Muscle layer of duodenum (tissue), 2 donors: ENCODE measurements around the gene ZDHHC19.
"Not testable (repeated sequence)": the region's sequence is repeated elsewhere in the genome, so short reads cannot be mapped to it uniquely, and the experiment has no call there.

Experiments
- H3K27ac ChIP-seq: one replicate; pipeline ENCODE4 v1.7.0; 2013; ENCODE audit warnings: mild to moderate bottlenecking, low read length
- H3K27me3 ChIP-seq: one replicate; pipeline ENCODE4 v1.7.0; 2013; ENCODE audit warnings: low read depth, mild to moderate bottlenecking, control low read depth, low read length
- H3K36me3 ChIP-seq, 2 donors: one replicate each; pipeline ENCODE4 v1.7.0; 2013; ENCODE audit warnings: low read length in 2 of 2, control low read depth in 1 of 2, mild to moderate bottlenecking in 1 of 2; ENCODE audit not compliant: insufficient read depth in 2 of 2, control insufficient read depth in 1 of 2
- H3K4me1 ChIP-seq, 2 donors: one replicate each; pipeline ENCODE4 v1.7.0; 2013; ENCODE audit warnings: low read length in 2 of 2, mild to moderate bottlenecking in 2 of 2, control low read depth in 1 of 2, moderate library complexity in 1 of 2; ENCODE audit not compliant: insufficient read depth in 2 of 2, control insufficient read depth in 1 of 2
- H3K4me3 ChIP-seq, 2 donors: one replicate each; pipeline ENCODE4 v1.7.0; 2013; ENCODE audit warnings: low read length in 2 of 2, low read depth in 1 of 2, mild to moderate bottlenecking in 1 of 2
- H3K9me3 ChIP-seq, 2 donors: one replicate each; pipeline ENCODE4 v1.7.0; 2013; ENCODE audit warnings: low read length in 2 of 2, control low read depth in 1 of 2, mild to moderate bottlenecking in 1 of 2; ENCODE audit not compliant: control insufficient read depth in 1 of 2
- donor health status: healthy.

Gene ZDHHC19, protein sequence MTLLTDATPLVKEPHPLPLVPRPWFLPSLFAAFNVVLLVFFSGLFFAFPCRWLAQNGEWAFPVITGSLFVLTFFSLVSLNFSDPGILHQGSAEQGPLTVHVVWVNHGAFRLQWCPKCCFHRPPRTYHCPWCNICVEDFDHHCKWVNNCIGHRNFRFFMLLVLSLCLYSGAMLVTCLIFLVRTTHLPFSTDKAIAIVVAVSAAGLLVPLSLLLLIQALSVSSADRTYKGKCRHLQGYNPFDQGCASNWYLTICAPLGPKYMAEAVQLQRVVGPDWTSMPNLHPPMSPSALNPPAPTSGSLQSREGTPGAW

DNA sequence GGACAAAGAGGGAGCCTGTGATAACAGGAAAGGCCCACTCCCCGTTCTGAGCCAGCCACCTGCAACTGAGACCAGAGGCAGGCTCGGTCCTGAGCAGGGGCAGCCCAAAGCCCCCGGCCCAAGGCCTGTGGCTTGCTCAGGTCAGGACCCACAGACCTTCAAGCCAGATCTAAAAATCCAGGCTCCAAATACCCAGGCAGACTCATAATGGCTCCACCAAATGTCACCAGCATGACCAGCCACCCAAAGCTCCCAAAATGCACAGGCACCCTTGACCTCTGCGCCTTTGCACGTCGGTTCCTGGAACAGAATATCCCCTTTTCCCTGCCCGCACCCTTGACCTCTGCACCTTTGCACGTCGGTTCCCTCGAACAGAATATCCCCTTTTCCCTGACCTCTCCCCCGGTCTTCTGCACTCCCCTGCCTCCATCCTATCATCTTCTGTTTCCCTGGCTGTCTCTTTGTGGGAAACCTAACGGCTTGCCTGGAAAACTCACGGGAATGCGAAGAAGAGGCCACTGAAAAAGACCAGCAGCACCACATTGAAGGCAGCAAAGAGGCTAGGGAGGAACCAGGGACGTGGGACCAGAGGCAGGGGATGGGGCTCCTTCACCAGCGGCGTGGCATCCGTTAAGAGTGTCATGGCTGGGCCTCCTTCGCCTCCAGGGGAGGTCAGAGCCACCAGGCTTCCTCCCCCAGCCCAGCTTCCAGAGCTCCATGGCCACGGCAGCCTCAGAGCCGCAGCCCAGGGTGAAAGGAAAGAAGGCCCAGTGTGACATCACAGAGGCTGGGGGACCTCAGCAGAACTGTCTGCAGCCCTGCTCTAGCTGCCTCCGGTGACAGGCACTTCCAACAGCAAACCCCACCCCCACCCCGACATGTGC is at the start of gene ZDHHC19:
Gene ZDHHC19, minus strand, starts transcription at position 728 of the 884 bp plus-strand sequence. Its CDS starts 85 bp downstream, at position 643.
- Histone ChIP-seq H3K4me1 (peaks cover 0 to 4% of the 10 kb centered on the region in 2 donors), H3K4me3 (no peak within 1 kb of the TSS), H3K36me3 (no peaks in the 10 kb centered on the region), H3K27ac (no peak within 1 kb of the TSS), H3K9me3 (no peaks in the 10 kb centered on the region), H3K27me3 (no peaks in the 10 kb centered on the region)

DNA sequence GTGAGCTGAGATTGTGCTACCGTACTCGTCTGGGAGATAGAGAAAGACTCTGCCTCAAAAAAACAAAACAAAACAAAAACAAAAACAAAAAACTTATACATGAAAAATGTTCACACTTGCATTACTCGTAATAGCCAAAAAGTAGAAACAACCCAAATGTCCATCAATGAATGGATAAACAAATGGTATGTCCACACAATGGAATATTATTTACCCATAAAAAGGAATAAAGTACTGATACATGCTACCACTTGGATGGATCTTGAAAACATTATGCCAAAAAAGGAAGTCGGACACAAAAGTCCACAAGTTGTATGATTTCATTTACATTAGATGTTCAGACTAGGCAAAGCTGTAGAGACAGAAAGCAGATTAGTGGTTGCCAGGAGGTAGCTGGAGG is 49.6 kb upstream of the ZDHHC19 start:
- Histone ChIP-seq H3K4me1 (no peaks in the 10 kb centered on the region), H3K9me3 (no peaks in the 10 kb centered on the region), H3K27me3 (no peaks in the 10 kb centered on the region), H3K4me3 (no peak overlapping the region), H3K36me3 (peaks cover 19 to 21% of the 10 kb centered on the region in 2 donors), H3K27ac (no peak overlapping the region)

DNA sequence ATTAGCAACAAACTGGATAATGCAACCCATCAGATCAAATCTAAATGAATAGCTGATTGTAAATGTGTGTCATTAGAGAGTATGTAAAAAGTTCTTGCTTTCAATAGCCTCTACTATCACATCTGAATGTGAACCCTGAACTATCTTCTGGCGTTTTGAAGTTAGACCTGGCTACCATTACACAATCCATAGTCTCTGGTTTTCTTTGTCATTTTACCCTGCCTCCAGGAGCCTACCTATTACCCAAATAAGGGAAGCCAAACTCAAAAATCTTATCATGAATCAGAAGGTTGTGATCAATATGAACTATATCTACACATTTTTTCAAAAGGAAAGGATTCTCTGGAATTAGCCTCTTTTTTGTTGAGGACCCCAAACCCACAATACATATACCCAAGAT is 44.6 kb upstream of the ZDHHC19 start:
- Histone ChIP-seq H3K4me3 (no peak overlapping the region), H3K4me1 (no peaks in the 10 kb centered on the region), H3K27ac (no peak overlapping the region), H3K36me3 (peaks cover 12 to 22% of the 10 kb centered on the region in 2 donors), H3K9me3 (no peaks in the 10 kb centered on the region), H3K27me3 (no peaks in the 10 kb centered on the region)

DNA sequence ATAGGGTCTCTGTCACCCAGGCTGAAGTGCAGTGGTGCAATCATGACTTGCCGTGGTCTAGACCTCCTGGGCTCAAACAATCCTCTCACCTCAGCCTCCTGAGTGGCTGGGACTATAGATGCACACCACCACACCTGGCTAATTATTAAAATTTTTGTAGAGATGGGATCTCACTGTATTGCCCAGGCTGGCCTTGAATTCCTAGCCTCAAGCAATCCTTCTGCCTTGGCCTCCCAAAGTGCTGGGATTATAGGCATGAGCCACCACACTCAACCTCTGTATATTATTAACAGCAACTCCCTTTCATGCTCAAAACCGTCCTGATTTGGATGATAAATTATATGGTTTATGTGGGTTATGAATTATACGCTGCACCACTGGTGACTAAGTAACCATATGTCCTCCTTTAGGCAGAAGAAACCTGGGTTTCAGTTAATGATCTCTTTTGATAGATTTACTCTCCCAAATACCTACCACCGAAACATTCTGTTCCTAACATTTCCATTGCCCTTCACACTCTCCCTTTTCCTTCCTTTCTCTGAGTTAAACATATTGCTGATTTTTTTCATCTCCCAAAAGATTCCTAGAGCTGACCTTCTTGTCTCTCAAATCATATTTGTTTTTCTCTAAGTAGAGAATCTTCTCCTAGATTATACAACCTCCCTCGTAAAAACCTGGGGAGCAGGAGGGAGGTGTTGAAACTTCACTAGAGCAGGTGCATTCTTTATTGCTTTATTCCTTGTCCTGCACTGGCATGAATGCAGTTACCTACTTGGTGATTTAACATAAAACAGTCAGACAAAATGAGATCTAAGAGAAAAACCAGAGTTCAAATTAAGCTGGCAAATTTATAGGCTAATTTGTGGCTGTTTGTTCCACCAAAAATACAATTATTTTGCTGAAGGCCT is 43.4 kb upstream of the ZDHHC19 start:
- H3K36me3 ChIP-seq = peaks cover 12 to 22% of the 10 kb centered on the region in 2 donors
- H3K4me1 ChIP-seq = no peaks in the 10 kb centered on the region
- no peak overlapping the region for H3K4me3 ChIP-seq
- no peak overlapping the region for H3K27ac ChIP-seq
- no peaks in the 10 kb centered on the region for H3K9me3 ChIP-seq
- no peaks in the 10 kb centered on the region for H3K27me3 ChIP-seq

- Histone ChIP-seq H3K4me3 (no peak overlapping the region), H3K27me3 (no peaks in the 10 kb centered on the region), H3K9me3 (no peaks in the 10 kb centered on the region), H3K4me1 (no peaks in the 10 kb centered on the region), H3K27ac (no peak overlapping the region), H3K36me3 (peaks cover 15 to 28% of the 10 kb centered on the region in 2 donors)
These were observed 40.7 kb upstream of the ZDHHC19 start for GRCh38 chr3:196251918-196252317.

GRCh38 chr3:196246612-196247308 is 35.6 kb upstream of the ZDHHC19 start:
- H3K27ac ChIP-seq = no peak overlapping the region
- H3K4me1 ChIP-seq = no peaks in the 10 kb centered on the region
- no peak overlapping the region for H3K4me3 ChIP-seq
- no peaks in the 10 kb centered on the region for H3K9me3 ChIP-seq
- no peaks in the 10 kb centered on the region for H3K27me3 ChIP-seq
- peaks cover 30 to 45% of the 10 kb centered on the region in 2 donors for H3K36me3 ChIP-seq

GRCh38 chr3:196244166-196244565 is 33.0 kb upstream of the ZDHHC19 start:
- H3K27ac ChIP-seq, H3K9me3 ChIP-seq, H3K4me1 ChIP-seq, H3K4me3 ChIP-seq, H3K27me3 ChIP-seq: not testable (repeated sequence)
- H3K36me3 ChIP-seq = peaks cover 37 to 52% of the 10 kb centered on the region in 2 donors

DNA sequence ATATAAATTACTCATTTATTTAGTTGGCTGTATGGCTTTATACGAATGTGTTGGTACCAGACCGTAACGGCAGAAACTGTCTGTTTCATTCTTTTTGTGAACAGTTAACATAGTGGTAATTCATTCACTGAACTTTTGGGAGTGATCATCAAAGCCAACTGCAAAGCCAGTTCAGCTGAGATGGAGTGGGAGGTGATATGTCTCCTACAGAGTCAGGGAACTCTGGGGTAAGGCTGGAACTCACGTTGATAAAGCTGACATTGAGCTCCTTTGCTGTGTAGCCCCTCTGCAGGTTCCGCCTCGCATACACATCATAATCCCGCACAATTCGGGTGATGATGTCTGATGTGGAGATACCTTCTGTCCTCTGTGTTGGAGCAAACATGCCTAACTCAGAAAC is 30.5 kb upstream of the ZDHHC19 start:
- Histone ChIP-seq H3K4me3 (no peak overlapping the region), H3K4me1 (no peaks in the 10 kb centered on the region), H3K27ac (no peak overlapping the region), H3K36me3 (peaks cover 48 to 60% of the 10 kb centered on the region in 2 donors), H3K27me3 (no peaks in the 10 kb centered on the region), H3K9me3 (no peaks in the 10 kb centered on the region)

- no peaks in the 10 kb centered on the region for H3K9me3 ChIP-seq
- H3K27me3 ChIP-seq = no peaks in the 10 kb centered on the region
- no peaks in the 10 kb centered on the region for H3K4me1 ChIP-seq
- no peak overlapping the region for H3K27ac ChIP-seq
- peaks cover 43 to 48% of the 10 kb centered on the region in 2 donors for H3K36me3 ChIP-seq
- no peak overlapping the region for H3K4me3 ChIP-seq
These were observed 29.2 kb upstream of the ZDHHC19 start for GRCh38 chr3:196240424-196240823.

DNA sequence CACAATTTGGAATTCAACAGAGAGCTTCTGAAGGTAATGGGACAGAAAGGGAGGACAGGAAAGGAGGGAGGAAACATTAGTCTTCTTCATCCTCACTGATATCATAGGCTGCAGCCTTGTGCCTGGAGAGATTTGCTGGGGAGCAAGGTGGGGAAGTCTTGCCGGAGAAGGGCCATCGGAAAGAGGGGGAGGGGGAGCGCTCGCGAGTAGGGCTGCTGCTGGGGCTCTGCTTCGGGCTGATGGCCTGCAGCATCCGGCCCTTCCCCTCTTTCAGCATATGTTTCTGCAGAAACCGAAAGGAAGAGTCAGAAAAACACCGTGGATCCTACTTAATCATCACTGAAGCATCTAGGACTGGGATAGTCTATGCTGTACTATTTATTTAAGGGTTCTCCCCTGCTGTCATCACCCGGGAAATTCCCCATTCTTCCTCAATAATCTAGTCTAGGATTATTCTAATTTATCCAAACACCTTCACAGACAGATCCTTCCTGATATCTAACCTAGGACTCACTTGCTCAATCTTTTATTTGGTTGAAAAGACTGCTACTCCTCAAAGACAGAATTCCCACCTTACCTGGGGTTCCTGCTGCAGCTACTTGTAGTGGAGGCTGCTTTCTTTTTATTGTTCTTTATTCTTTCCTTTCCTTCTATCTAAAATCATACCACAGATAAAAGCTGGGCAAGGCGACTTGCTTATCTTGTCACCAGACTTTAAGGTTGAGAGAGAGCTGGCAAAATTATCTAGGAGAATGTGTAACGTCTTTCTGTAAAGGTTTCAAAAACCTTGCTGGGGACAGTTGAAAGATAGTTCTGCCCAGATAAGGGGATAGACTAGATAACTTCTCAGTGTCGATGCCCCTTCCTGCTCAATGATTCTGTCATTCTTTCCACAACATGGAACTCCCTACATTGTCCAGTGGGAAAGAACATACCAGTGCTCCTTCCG is 27.7 kb upstream of the ZDHHC19 start:
- Histone ChIP-seq H3K4me1 (no peaks in the 10 kb centered on the region), H3K36me3 (peaks cover 40% of the 10 kb centered on the region in 2 donors), H3K9me3 (no peaks in the 10 kb centered on the region), H3K4me3 (no peak overlapping the region), H3K27me3 (no peaks in the 10 kb centered on the region), H3K27ac (no peak overlapping the region)
